Muscle layer of colon (tissue), 2 donors: ENCODE measurements around the gene HS3ST4.

Source experiments
- H3K27ac ChIP-seq: one replicate; pipeline ENCODE4 v1.7.0; 2013; ENCODE audit warnings: low read depth, mild to moderate bottlenecking, low read length, moderate library complexity
- H3K27me3 ChIP-seq, 2 donors: one replicate each; pipeline ENCODE4 v1.7.0; 2013; ENCODE audit warnings: low read length in 2 of 2, mild to moderate bottlenecking in 2 of 2; ENCODE audit not compliant: insufficient read depth in 2 of 2, control insufficient read depth in 1 of 2
- H3K36me3 ChIP-seq: one replicate; pipeline ENCODE4 v1.7.0; 2013; ENCODE audit warnings: mild to moderate bottlenecking, low read length; ENCODE audit not compliant: insufficient read depth
- H3K4me1 ChIP-seq: one replicate; pipeline ENCODE4 v1.7.0; 2013; ENCODE audit warnings: mild to moderate bottlenecking, low read length; ENCODE audit not compliant: insufficient read depth
- H3K4me3 ChIP-seq, 2 donors: one replicate each; pipeline ENCODE4 v1.7.0; 2013; ENCODE audit warnings: low read length in 2 of 2, low read depth in 1 of 2, mild to moderate bottlenecking in 1 of 2, moderate library complexity in 1 of 2
- H3K9ac ChIP-seq: one replicate; pipeline ENCODE4 v1.7.0; 2013; ENCODE audit warnings: low read length
- H3K9me3 ChIP-seq: one replicate; pipeline ENCODE4 v1.7.0; 2013; ENCODE audit warnings: mild to moderate bottlenecking, low read length
- donor health status: abdominal sarcoma.
- donor health status: Adenocarcinoma of cecum.

Gene HS3ST4

DNA sequence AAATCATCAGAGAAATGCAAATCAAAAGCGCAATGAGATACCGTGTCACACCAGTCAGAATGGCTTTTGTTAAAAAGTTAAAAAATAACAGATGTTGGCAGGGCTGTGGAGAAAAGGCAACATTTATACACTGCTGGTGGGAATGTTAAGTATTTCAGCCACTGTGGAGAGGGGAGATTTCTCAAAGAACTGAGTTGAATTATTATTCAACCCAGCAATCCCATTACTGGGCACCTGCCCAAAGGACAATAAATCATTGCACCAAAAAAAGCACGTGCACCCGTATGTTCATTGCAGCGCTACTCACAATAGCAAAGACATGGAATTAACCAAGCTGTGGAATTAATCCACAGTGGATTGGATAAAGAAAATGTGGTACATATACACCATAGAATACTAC lies 204.7 kb downstream of the HS3ST4 start:
- H3K4me1 ChIP-seq, result no peaks in the 10 kb centered on the region
- no peaks in the 10 kb centered on the region for H3K36me3 ChIP-seq
- H3K9me3 ChIP-seq, result no peaks in the 10 kb centered on the region
- H3K27me3 ChIP-seq, result no peaks in the 10 kb centered on the region
- no peak overlapping the region for H3K4me3 ChIP-seq
- H3K9ac ChIP-seq, result no peak overlapping the region
- no peak overlapping the region for H3K27ac ChIP-seq

DNA sequence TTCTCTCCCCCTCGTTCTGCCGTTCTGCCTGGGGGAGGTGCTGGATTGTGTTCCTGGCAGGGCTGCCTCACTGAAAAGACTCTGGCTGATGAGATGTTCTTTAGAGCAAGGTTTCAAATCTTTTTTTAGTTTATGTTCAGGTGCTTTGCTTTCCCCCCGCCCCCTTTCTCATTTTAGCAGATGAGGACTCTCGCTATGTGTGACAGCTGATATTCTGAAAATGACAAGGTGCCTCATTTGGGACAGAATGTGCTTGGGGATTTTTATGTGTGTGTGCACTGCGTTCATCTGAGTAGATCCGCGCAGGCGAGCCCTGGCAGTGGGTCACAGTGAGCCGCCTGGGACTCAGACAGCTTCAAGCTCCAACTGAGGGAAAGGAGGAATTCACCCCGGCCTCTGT lies 205.9 kb downstream of the HS3ST4 start:
- Histone ChIP-seq H3K4me3 (no peak overlapping the region), H3K36me3 (no peaks in the 10 kb centered on the region), H3K9ac (no peak overlapping the region), H3K27me3 (no peaks in the 10 kb centered on the region), H3K9me3 (no peaks in the 10 kb centered on the region), H3K27ac (no peak overlapping the region), H3K4me1 (no peaks in the 10 kb centered on the region)

- H3K9ac ChIP-seq, result no peak overlapping the region
- no peak overlapping the region for H3K4me3 ChIP-seq
- no peaks in the 10 kb centered on the region for H3K9me3 ChIP-seq
- H3K27ac ChIP-seq, result no peak overlapping the region
- no peaks in the 10 kb centered on the region for H3K36me3 ChIP-seq
- no peaks in the 10 kb centered on the region for H3K27me3 ChIP-seq
- H3K4me1 ChIP-seq, result no peaks in the 10 kb centered on the region
These were observed 214.1 kb downstream of the HS3ST4 start for GRCh38 chr16:25905810-25906209.

GRCh38 chr16:25910971-25911370 lies 219.2 kb downstream of the HS3ST4 start:
- no peaks in the 10 kb centered on the region for H3K4me1 ChIP-seq
- no peaks in the 10 kb centered on the region for H3K27me3 ChIP-seq
- H3K9ac ChIP-seq, result no peak overlapping the region
- no peak overlapping the region for H3K4me3 ChIP-seq
- H3K36me3 ChIP-seq, result no peaks in the 10 kb centered on the region
- no peak overlapping the region for H3K27ac ChIP-seq
- no peaks in the 10 kb centered on the region for H3K9me3 ChIP-seq

DNA sequence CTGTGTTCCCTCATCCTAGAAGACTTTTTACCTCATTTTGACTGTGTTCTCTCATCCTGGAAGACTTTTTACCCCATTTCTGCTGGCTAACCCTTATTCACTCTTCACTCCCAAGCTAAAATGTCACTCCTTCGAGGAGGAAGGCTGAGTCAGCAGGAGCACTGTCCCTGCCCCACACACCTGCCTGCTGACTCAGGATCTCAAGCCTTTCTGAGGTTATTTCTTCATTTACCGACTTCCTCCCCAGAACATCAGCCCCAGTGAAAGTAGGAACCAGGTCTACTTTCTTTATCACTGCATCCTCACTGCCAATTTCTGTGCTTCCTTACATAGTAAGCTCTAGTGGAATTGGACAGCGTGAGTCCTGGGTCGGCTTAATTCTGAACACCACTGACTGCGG lies 220.6 kb downstream of the HS3ST4 start:
- H3K36me3 ChIP-seq, result no peaks in the 10 kb centered on the region
- H3K27me3 ChIP-seq, result no peaks in the 10 kb centered on the region
- H3K4me1 ChIP-seq, result no peaks in the 10 kb centered on the region
- no peak overlapping the region for H3K9ac ChIP-seq
- H3K27ac ChIP-seq, result no peak overlapping the region
- no peaks in the 10 kb centered on the region for H3K9me3 ChIP-seq
- H3K4me3 ChIP-seq, result no peak overlapping the region

DNA sequence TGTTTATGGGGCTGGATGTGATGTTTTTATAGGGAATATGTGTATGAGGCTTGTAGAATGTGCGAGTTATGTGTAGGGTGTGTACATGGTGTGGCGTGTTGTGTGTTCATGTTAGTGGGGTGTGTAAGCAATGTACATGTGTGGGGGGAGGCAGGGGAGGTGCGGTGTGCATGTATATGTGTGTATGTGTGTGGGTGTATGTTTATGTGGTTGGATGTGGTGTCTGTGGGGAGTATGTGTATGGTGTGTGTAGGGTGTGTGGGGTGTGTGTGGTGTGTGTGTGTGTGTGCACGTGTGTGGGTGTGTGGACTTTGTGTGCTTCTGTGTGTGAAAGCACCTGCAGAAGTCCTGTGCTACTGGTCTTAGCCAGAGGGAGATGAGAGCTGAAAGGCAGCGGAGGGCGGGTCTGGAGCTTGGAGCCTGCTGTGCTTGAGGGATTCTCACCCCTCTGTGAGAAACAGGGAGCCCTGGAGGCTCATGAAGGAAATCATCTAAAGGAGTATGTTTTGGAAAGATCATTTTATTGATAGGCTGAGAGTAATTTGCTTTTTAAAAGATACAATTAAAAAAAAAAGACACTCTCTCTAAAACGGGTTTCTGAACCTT lies 222.7 kb downstream of the HS3ST4 start:
- H3K27me3 ChIP-seq, result no peaks in the 10 kb centered on the region
- no peaks in the 10 kb centered on the region for H3K4me1 ChIP-seq
- H3K4me3 ChIP-seq, result no peak overlapping the region
- H3K27ac ChIP-seq, result no peak overlapping the region
- H3K36me3 ChIP-seq, result no peaks in the 10 kb centered on the region
- H3K9ac ChIP-seq, result no peak overlapping the region
- H3K9me3 ChIP-seq, result no peaks in the 10 kb centered on the region

DNA sequence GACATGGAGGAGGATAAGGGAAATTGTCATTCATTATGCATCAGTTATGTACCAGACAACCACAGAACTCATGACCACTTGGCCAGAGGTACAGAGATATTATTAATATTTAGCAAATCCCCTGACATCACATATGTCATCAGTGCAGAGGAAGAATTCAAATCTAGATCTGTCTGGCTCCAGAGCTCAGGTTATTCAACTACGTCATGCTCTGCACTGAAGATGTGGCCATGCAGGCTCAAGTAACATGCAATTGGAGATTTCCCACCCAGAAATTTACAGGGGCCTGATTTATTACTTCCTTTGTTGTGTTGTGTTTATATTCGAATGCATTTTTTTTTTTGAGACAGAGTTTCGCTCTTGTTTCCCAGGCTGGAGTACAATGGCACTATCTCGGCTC lies 224.3 kb downstream of the HS3ST4 start:
- no peaks in the 10 kb centered on the region for H3K9me3 ChIP-seq
- H3K27me3 ChIP-seq, result no peaks in the 10 kb centered on the region
- no peak overlapping the region for H3K4me3 ChIP-seq
- no peak overlapping the region for H3K27ac ChIP-seq
- no peaks in the 10 kb centered on the region for H3K36me3 ChIP-seq
- H3K4me1 ChIP-seq, result no peaks in the 10 kb centered on the region
- H3K9ac ChIP-seq, result no peak overlapping the region

- H3K9me3 ChIP-seq, result no peaks in the 10 kb centered on the region
- H3K4me3 ChIP-seq, result no peak overlapping the region
- no peaks in the 10 kb centered on the region for H3K36me3 ChIP-seq
- H3K9ac ChIP-seq, result no peak overlapping the region
- H3K4me1 ChIP-seq, result no peaks in the 10 kb centered on the region
- H3K27ac ChIP-seq, result no peak overlapping the region
- no peaks in the 10 kb centered on the region for H3K27me3 ChIP-seq
These were observed 230.7 kb downstream of the HS3ST4 start for GRCh38 chr16:25922438-25922837.

- H3K9me3 ChIP-seq, result no peaks in the 10 kb centered on the region
- H3K27me3 ChIP-seq, result no peaks in the 10 kb centered on the region
- H3K36me3 ChIP-seq, result no peaks in the 10 kb centered on the region
- no peaks in the 10 kb centered on the region for H3K4me1 ChIP-seq
- H3K27ac ChIP-seq, result no peak overlapping the region
- H3K9ac ChIP-seq, result no peak overlapping the region
- H3K4me3 ChIP-seq, result no peak overlapping the region
These were observed 233.7 kb downstream of the HS3ST4 start for GRCh38 chr16:25925421-25925820.

GRCh38 chr16:25931473-25932035 lies 239.8 kb downstream of the HS3ST4 start:
- no peaks in the 10 kb centered on the region for H3K4me1 ChIP-seq
- H3K9me3 ChIP-seq, result no peaks in the 10 kb centered on the region
- H3K36me3 ChIP-seq, result no peaks in the 10 kb centered on the region
- H3K27me3 ChIP-seq, result no peaks in the 10 kb centered on the region
- H3K9ac ChIP-seq, result no peak overlapping the region
- no peak overlapping the region for H3K4me3 ChIP-seq
- H3K27ac ChIP-seq, result no peak overlapping the region

DNA sequence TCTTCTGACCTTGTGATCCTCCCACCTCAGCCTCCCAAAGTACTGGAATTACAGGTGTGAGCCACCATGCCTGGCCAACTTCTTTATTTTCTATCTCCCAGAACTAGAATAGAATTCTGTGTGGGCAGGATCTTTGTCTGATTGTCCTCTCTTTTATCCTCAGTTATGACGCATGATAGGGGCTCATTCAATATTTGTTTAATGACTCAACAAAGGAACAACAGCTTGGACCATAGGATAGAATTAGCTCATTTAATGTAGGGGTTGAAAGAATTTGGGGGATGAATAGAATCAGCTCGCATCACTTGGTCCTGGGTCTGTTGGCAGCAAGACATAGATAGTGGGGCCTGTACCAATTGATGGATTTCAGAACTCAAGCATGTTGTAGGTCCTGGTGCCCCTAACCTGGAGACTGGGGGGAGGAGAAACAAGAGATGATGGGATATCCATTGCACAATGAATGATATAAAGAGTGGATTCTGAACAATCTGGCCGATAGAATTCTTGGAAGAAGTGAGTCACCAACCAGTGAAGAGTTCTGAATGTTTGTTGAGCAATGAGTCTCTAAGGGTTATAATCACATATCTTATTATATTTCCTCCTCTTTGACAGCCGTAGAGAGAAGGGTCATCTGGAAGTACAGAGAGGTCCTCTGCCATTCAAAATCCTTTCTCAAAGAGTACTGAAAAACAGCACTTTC lies 250.2 kb downstream of the HS3ST4 start:
- no peaks in the 10 kb centered on the region for H3K27me3 ChIP-seq
- no peak overlapping the region for H3K27ac ChIP-seq
- no peak overlapping the region for H3K9ac ChIP-seq
- no peaks in the 10 kb centered on the region for H3K9me3 ChIP-seq
- no peaks in the 10 kb centered on the region for H3K4me1 ChIP-seq
- no peaks in the 10 kb centered on the region for H3K36me3 ChIP-seq
- no peak overlapping the region for H3K4me3 ChIP-seq
